Erythroblast (primary cell): ENCODE results near the gene VAMP2.

ENCODE experiments used
- GATA1 ChIP-seq: IDR thresholded peaks from 2 replicates; pipeline ENCODE4 v1.6.1; 2011; ENCODE audit warnings: low read depth, mild to moderate bottlenecking, control low read depth, low read length, moderate library complexity
- POLR2A ChIP-seq: IDR thresholded peaks from 2 replicates; pipeline ENCODE4 v1.6.1; 2011; ENCODE audit warnings: mild to moderate bottlenecking, low read length

GRCh38 chr17:8186446-8186786 lies 23.7 kb upstream of the VAMP2 start:
- TF ChIP-seq POLR2A = no peak
- TF ChIP-seq GATA1 = no peak
